ENCODE results near the gene TICAM2. TPM values are rescaled to one million over a fixed set of nuclear protein-coding genes. Genes with fewer than 3 reads are reported as not detected.

TICAM2 gene
- total and polyA plus RNA-seq, 2 donors (not counting 1 experiment from before 2014, with no cell fraction given) = 0.55 to 5.4 TPM

DNA sequence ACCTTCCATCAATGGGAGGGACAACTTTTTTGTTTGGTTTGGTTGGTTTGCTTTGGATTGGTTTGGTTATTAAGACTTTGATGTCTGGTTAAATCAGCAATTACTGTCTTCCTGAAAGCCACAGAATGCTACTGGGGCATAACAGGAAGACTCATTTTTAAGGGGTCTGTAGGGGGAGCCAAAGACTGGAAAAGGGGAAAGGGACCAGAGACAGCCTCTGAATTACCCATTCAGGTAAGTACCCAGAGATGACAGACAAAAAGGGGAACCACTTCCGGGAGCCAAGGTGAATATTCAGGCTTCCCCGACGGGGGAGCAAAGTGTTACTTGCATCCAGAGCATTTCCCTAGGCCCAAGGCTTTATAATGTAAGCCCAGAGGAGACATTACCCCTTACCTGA is 53.1 kb downstream of the TICAM2 start:
- no peak for ATAC-seq (ENCODE audit: low read depth)
- no peak overlapping the region for H3K27ac Mint-ChIP-seq

DNA sequence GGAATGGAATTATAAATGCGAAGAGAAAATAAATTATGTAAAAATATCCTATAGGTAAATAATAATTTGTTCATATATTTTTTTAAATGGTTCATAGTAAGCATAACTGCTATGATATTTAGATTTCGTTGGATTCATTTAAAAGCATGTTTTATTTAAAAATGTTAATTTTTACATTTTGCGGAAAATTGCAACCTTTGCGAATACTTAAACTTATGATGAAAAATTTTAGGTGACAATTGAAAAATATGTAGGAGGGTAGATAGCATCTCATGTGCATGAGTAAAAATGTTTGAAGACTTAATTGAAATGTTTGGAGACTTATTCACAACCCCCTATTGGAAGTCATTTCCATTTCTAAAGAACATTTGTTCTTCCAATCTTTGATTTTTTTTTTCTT is 53.6 kb downstream of the TICAM2 start:
- Histone ChIP-seq H3K36me3 (replicated peaks in 1 of 2; ENCODE audit: control extremely low read depth in 1 of 2, control insufficient read depth in 1 of 2, extremely low read depth in 1 of 2, insufficient read depth in 2 of 2, low read length in 1 of 2) (no peaks in the 10 kb centered on the region), H2AFZ (ENCODE audit: insufficient read depth, low read depth, low read length, poor library complexity, severe bottlenecking) (no peak overlapping the region), H3K9me3 (ENCODE audit: control extremely low read depth in 1 of 3, control insufficient read depth in 2 of 3, insufficient read depth in 1 of 3, low read length in 2 of 3) (peaks cover 0 to 11% (median 9%) of the 10 kb centered on the region in 3 donors), H4K20me1 (ENCODE audit: control insufficient read depth, insufficient read depth, low read length, poor library complexity, severe bottlenecking) (peaks cover 1% of the 10 kb centered on the region), H3K4me3 (ENCODE audit: control extremely low read depth in 1 of 5, extremely low read depth in 1 of 5, insufficient read depth in 1 of 5, low read depth in 2 of 5, low read length in 4 of 5) (no peak overlapping the region), H3K79me2 (ENCODE audit: control insufficient read depth, insufficient read depth, low read length) (peaks cover 4% of the 10 kb centered on the region), H3K27ac (ENCODE audit: low read length in 2 of 2) (no peak overlapping the region), H3K4me1 (ENCODE audit: control insufficient read depth in 2 of 2, insufficient read depth in 2 of 2, low read length in 2 of 2) (peaks cover 0 to 5% of the 10 kb centered on the region in 2 donors), H3K27me3 (replicated peaks in 1 of 4; ENCODE audit: control extremely low read depth in 1 of 4, control insufficient read depth in 3 of 4, insufficient read depth in 4 of 4, low read length in 3 of 4) (no peaks in the 10 kb centered on the region), H3K4me2 (replicated peaks; ENCODE audit: low read depth, low read length, poor library complexity, severe bottlenecking) (no peak overlapping the region), H3K9ac (ENCODE audit: low read length) (no peak overlapping the region)
- DNase-seq (no peak), ATAC-seq (ENCODE audit: low read depth) (no peak)
- no peak for TF ChIP-seq EZH2 (IDR thresholded peaks at IDR 0.05; ENCODE audit: borderline replicate concordance, insufficient read depth, low read depth, low read length, poor library complexity, severe bottlenecking)
- TF ChIP-seq, protein P1, sequence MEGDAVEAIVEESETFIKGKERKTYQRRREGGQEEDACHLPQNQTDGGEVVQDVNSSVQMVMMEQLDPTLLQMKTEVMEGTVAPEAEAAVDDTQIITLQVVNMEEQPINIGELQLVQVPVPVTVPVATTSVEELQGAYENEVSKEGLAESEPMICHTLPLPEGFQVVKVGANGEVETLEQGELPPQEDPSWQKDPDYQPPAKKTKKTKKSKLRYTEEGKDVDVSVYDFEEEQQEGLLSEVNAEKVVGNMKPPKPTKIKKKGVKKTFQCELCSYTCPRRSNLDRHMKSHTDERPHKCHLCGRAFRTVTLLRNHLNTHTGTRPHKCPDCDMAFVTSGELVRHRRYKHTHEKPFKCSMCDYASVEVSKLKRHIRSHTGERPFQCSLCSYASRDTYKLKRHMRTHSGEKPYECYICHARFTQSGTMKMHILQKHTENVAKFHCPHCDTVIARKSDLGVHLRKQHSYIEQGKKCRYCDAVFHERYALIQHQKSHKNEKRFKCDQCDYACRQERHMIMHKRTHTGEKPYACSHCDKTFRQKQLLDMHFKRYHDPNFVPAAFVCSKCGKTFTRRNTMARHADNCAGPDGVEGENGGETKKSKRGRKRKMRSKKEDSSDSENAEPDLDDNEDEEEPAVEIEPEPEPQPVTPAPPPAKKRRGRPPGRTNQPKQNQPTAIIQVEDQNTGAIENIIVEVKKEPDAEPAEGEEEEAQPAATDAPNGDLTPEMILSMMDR (IDR thresholded peaks at IDR 0.05) = no peak
- intact Hi-C loops (cut with micrococcal nuclease) = no loop called here
- no peak overlapping the region for H3K27ac Mint-ChIP-seq
- no peaks in the 10 kb centered on the region for H3K27me3 Mint-ChIP-seq
- POLR2A ChIA-PET = no interaction called here
- peaks cover 5% of the 10 kb centered on the region for H3K4me1 Mint-ChIP-seq
- H3K9me3 Mint-ChIP-seq (ENCODE audit: insufficient read depth) = peaks cover 4% of the 10 kb centered on the region
- CTCF ChIA-PET = no interaction called here
- WGBS (ENCODE audit: insufficient coverage) = no CpG with 5 or more reads among the region's 4 CpGs
- H3K4me3 Mint-ChIP-seq = no peak overlapping the region

More for the DNA sequence above, 53.1 kb downstream of the TICAM2 start:
- 73% methylated on average over 2 of the region's 3 CpGs for WGBS (ENCODE audit: insufficient coverage)
- H3K4me3 ChIP-seq (ENCODE audit: control extremely low read depth in 1 of 5, extremely low read depth in 1 of 5, insufficient read depth in 1 of 5, low read depth in 2 of 5, low read length in 4 of 5) = no peak overlapping the region
- peaks cover 4% of the 10 kb centered on the region for H3K79me2 ChIP-seq (ENCODE audit: control insufficient read depth, insufficient read depth, low read length)
- H3K4me1 Mint-ChIP-seq = peaks cover 1% of the 10 kb centered on the region
- no peak overlapping the region for H3K4me3 Mint-ChIP-seq
- no peaks in the 10 kb centered on the region for H4K20me1 ChIP-seq (ENCODE audit: control insufficient read depth, insufficient read depth, low read length, poor library complexity, severe bottlenecking)
- H3K27ac ChIP-seq (ENCODE audit: low read length in 2 of 2) = no peak overlapping the region
- ChIA-PET CTCF (no interaction called here), POLR2A (no interaction called here)
- intact Hi-C loops (cut with micrococcal nuclease) = no loop called here
- peaks cover 0 to 11% (median 9%) of the 10 kb centered on the region in 3 donors for H3K9me3 ChIP-seq (ENCODE audit: control extremely low read depth in 1 of 3, control insufficient read depth in 2 of 3, insufficient read depth in 1 of 3, low read length in 2 of 3)
- H3K27me3 Mint-ChIP-seq = no peaks in the 10 kb centered on the region
- TF ChIP-seq, protein P1 (IDR thresholded peaks at IDR 0.05) = no peak
- TF ChIP-seq EZH2 (IDR thresholded peaks at IDR 0.05; ENCODE audit: borderline replicate concordance, insufficient read depth, low read depth, low read length, poor library complexity, severe bottlenecking) = no peak
- H3K4me2 ChIP-seq (replicated peaks; ENCODE audit: low read depth, low read length, poor library complexity, severe bottlenecking) = no peak overlapping the region
- H2AFZ ChIP-seq (ENCODE audit: insufficient read depth, low read depth, low read length, poor library complexity, severe bottlenecking) = peak overlapping the region; percentile 11
- H3K27me3 ChIP-seq (replicated peaks in 1 of 4; ENCODE audit: control extremely low read depth in 1 of 4, control insufficient read depth in 3 of 4, insufficient read depth in 4 of 4, low read length in 3 of 4) = no peaks in the 10 kb centered on the region
- peak; percentile 39 for DNase-seq
- H3K9ac ChIP-seq (ENCODE audit: low read length) = no peak overlapping the region
- peaks cover 4% of the 10 kb centered on the region for H3K9me3 Mint-ChIP-seq (ENCODE audit: insufficient read depth)
- no peaks in the 10 kb centered on the region for H3K36me3 ChIP-seq (replicated peaks in 1 of 2; ENCODE audit: control extremely low read depth in 1 of 2, control insufficient read depth in 1 of 2, extremely low read depth in 1 of 2, insufficient read depth in 2 of 2, low read length in 1 of 2)
- peaks cover 0 to 5% of the 10 kb centered on the region in 2 donors for H3K4me1 ChIP-seq (ENCODE audit: control insufficient read depth in 2 of 2, insufficient read depth in 2 of 2, low read length in 2 of 2)

Data from B cell (primary cell).